Measurements from ENCODE around the gene SPAG4. TPM values are rescaled to one million over a fixed set of nuclear protein-coding genes. Genes with fewer than 3 reads are reported as not detected.

Gene SPAG4
- total RNA-seq, 1 donor, result 4.0 TPM

DNA sequence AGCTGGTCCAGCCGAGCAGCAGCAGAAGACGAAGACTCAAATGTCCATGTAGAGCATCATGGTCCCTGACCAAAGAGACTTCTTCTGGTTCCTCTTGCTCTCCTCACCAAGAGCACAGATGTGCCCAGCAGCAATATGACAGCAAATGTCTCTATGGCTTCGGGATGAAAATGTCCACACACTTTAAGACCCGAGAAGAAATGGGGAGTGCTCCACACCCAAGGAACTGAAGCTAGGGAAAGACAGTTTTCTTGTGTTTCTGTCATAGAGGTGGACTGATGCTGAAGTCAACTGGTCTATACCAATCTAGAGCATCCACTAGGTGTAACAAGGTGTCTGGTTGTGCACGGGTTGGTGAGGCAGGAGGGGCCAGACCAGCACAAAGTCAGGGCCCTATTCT is 53.6 kb downstream of the SPAG4 start:
- peaks cover 1% of the 10 kb centered on the region for H4K20me1 ChIP-seq (ENCODE audit: insufficient read depth, low read length)

DNA sequence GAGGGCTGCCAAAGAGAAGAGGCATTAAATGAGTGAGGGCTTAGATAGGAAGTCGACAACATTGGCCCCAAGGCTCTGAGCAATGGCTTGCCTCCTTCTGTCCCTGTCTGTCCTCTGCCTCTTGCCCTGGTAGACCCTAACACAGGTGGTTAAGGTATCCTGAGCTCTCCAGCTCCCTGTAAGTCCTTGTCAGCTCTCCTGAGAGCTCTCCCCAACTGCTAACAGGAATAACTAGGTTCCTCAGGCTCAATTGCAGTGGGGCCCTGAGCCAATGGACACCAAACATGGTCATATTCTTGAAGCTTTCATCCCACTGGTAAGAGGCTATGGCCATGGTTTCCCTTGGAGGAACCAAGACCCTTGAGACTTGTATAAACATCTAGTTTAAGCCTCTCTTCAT is 54.1 kb downstream of the SPAG4 start:
- no peak for DNase-seq (ENCODE audit: insufficient read length, low spot score, missing footprints)
- H3K4me2 ChIP-seq (ENCODE audit: insufficient read depth, low read length), result no peak overlapping the region
- H3K36me3 ChIP-seq (ENCODE audit: insufficient read depth, low read length), result peaks cover 42% of the 10 kb centered on the region
- no peaks in the 10 kb centered on the region for H3K9me3 ChIP-seq (ENCODE audit: low read depth, low read length)
- no peak overlapping the region for H2AFZ ChIP-seq (ENCODE audit: low read length)
- no peak overlapping the region for H3K27ac ChIP-seq (ENCODE audit: low read depth, low read length)
- H3K4me3 ChIP-seq (ENCODE audit: insufficient read depth, low read length), result no peak overlapping the region
- H3K79me2 ChIP-seq (ENCODE audit: insufficient read depth, low read length), result peaks cover 4% of the 10 kb centered on the region
- no peaks in the 10 kb centered on the region for H4K20me1 ChIP-seq (ENCODE audit: insufficient read depth, low read length)
- H3K4me1 ChIP-seq (ENCODE audit: insufficient read depth, low read length), result no peaks in the 10 kb centered on the region
- TF ChIP-seq, protein P1, sequence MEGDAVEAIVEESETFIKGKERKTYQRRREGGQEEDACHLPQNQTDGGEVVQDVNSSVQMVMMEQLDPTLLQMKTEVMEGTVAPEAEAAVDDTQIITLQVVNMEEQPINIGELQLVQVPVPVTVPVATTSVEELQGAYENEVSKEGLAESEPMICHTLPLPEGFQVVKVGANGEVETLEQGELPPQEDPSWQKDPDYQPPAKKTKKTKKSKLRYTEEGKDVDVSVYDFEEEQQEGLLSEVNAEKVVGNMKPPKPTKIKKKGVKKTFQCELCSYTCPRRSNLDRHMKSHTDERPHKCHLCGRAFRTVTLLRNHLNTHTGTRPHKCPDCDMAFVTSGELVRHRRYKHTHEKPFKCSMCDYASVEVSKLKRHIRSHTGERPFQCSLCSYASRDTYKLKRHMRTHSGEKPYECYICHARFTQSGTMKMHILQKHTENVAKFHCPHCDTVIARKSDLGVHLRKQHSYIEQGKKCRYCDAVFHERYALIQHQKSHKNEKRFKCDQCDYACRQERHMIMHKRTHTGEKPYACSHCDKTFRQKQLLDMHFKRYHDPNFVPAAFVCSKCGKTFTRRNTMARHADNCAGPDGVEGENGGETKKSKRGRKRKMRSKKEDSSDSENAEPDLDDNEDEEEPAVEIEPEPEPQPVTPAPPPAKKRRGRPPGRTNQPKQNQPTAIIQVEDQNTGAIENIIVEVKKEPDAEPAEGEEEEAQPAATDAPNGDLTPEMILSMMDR (IDR thresholded peaks at IDR 0.05; ENCODE audit: extremely low read depth, low read depth, low read length), result no peak
- H3K27me3 ChIP-seq (ENCODE audit: insufficient read depth, low read length), result no peaks in the 10 kb centered on the region

More for the DNA sequence above, 53.6 kb downstream of the SPAG4 start:
- Histone ChIP-seq H3K4me3 (ENCODE audit: insufficient read depth, low read length) (no peak overlapping the region), H3K4me2 (ENCODE audit: insufficient read depth, low read length) (no peak overlapping the region), H3K4me1 (ENCODE audit: insufficient read depth, low read length) (no peaks in the 10 kb centered on the region), H3K36me3 (ENCODE audit: insufficient read depth, low read length) (peaks cover 42% of the 10 kb centered on the region), H2AFZ (ENCODE audit: low read length) (no peak overlapping the region), H3K27ac (ENCODE audit: low read depth, low read length) (no peak overlapping the region), H3K9me3 (ENCODE audit: low read depth, low read length) (no peaks in the 10 kb centered on the region), H3K27me3 (ENCODE audit: insufficient read depth, low read length) (no peaks in the 10 kb centered on the region), H3K79me2 (ENCODE audit: insufficient read depth, low read length) (peaks cover 9% of the 10 kb centered on the region)
- DNase-seq (ENCODE audit: insufficient read length, low spot score, missing footprints), result no peak
- TF ChIP-seq, protein P1 (IDR thresholded peaks at IDR 0.05; ENCODE audit: extremely low read depth, low read depth, low read length), result no peak

Small RNA genes within 50 kb of the gene (small RNA-seq; reads per million reads assigned to genes)
- gene RNU6-759P, result not detected
- not detected for gene RPL37P1

Other genes starting within 250 kb of the SPAG4 start
- 15.2 and 20.3 TPM in 2 replicates for gene UQCC1, start 203.9 kb upstream of the SPAG4 start, total RNA-seq
- 37.6 and 48.9 TPM in 2 replicates for gene GDF5, start 177.6 kb upstream of the SPAG4 start, total RNA-seq
- gene CEP250, start 160.2 kb upstream of the SPAG4 start, total RNA-seq, result 23.3 and 23.5 TPM in 2 replicates
- not detected in 2 replicates for gene C20orf173, start 86.2 kb upstream of the SPAG4 start, total RNA-seq
- 475 and 538 TPM in 2 replicates for gene ERGIC3, start 73.8 kb upstream of the SPAG4 start, total RNA-seq
- 165 and 166 TPM in 2 replicates for gene CPNE1, start 49.1 kb downstream of the SPAG4 start, total RNA-seq
- 57.8 and 62.6 TPM in 2 replicates for gene RBM12, start 49.1 kb downstream of the SPAG4 start, total RNA-seq
- 21.7 and 29.5 TPM in 2 replicates for gene NFS1, start 83.5 kb downstream of the SPAG4 start, total RNA-seq
- 108 and 124 TPM in 2 replicates for gene ROMO1, start 83.6 kb downstream of the SPAG4 start, total RNA-seq
- 274 and 300 TPM in 2 replicates for gene RBM39, start 126.4 kb downstream of the SPAG4 start, total RNA-seq
- gene PHF20, start 156.2 kb downstream of the SPAG4 start, total RNA-seq, result 34.8 and 39.1 TPM in 2 replicates

All from osteoblast (primary cell).